GM21737 (cell line): ENCODE data around the gene INPP5F.
"Not testable (repeated sequence)": the region's sequence is repeated elsewhere in the genome, so short reads cannot be mapped to it uniquely, and the experiment has no call there.

Source experiments
- ATAC-seq: cut with Tn5 transposase; IDR thresholded peaks from one replicate; pipeline ENCODE4 v1.9.1; 2021; ENCODE audit warnings: mild to moderate bottlenecking, moderate library complexity; ENCODE audit not compliant: unreplicated experiment

The INPP5F gene

DNA sequence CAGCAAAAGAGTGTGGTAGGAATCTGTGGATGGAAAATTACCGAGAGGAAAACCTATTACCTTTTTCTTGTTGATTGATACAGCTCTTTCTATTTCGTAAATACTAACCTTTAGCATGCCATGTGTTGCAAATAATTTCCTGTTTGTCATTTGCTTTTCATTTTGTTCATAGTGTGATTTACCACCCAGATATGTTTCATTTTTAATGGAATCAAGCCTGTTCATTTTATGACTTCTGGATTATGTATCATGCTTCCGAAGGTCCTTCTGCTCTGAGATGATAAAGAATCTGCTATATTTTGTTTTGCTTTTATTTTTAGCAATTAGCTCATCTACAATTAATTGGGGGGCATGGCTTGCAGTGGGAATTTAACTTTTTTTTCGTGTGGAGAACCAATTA, 46.5 kb downstream of the INPP5F start:
- no peak for ATAC-seq

DNA sequence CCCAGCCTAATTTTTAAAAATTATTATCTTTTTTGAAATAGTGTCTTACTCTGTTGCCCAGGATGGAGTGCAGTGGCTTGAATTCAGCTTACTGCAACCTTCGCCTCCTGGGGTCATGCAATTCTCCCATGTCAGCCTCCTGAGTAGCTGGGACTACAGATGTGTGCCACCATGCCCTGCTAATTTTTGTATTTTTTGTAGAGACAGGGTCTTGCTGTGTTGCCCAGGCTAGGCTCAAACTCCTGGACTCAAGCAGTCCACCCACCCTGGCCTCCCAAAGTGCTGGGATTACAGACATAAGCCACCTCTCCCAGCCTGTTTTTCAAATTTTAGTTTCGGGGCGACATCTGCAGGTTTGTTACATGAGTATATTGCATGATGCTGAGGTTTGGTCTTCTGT, 47.2 kb downstream of the INPP5F start:
- not testable (repeated sequence) for ATAC-seq

DNA sequence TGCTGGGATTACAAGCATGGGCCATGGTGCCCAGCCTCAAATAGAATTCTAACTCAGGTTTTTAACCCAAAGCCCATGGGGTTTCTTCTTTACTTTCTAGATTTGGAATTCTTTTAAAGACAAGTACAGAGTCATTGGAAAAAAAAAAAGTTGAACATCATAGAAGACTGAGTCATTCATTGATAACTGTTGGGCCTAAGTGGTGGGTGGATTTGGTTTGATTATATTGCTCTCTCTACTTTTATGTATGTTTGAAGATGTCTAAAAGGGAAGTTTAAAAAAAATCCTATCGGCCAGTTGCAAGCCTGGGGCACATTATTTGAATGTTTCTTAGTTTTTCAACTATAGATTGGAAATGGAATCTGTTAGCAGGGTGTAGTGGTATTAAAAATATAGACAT, 49.7 kb downstream of the INPP5F start:
- no peak for ATAC-seq

DNA sequence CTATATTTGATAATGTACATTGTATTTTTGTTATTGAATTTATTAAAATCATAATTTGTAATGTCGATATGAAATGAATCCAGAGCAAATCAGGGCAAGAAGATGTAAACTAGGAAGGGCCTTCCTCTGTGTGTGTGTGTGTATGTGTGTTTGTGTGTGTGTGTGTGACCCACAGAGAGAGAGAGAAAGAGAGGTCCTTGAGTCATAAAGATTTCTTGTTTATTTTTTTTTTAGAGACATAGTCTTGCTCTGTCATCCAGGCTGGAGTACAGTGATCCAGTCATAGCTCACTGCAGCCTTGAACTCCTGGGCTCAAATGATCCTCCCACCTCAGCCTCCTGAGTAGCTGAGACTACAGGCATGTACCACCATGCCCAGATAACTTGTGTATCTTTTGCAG, 50.7 kb downstream of the INPP5F start:
- no peak for ATAC-seq

DNA sequence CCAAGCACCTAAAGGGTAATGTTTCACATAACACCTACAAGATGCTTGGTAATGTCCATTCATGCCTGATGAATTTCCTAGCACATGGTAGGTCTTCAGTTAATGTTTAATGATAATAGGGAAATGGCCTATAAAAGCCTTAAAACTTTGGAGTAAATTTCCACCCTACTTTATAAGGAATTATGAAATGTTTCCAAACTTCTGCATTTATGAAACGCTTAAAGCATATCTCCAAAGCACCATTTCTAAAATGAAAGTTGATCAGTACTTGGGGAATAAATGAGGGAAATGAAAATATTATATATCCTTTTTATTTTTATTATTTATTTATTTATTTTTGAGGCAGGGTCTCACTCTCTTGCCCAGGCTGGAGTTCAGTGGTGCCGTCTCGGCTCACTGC, 51.8 kb downstream of the INPP5F start:
- no peak for ATAC-seq

DNA sequence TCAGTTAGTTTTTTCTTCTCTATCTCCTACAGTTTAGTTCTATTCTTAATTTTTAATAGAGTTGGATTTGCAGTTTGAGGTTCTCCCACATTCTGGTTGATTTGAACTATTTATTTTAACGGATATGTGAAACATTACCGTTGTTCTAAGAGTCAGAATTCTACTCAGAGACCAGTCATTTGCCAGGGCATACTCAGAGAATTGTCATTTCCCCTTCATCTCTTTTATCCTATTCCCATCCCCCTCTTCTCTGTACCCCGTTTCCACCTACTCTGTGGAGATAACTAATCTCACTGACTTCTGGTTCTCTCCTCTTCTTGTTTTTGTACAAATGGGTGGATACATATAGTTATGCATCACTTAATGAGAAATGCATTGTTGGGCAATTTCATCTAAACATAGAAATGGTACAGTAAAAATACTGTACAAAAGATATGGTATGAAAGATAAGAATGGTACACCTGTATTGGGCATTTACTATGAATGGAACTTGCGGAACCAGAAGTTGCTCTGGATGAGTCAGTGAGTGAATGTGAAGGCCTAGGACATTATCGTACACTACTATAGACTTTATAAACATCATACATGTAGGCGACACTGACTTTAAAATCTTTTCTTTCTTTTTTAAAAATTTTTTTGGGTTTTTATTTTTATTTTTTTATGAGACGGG, 53.1 kb downstream of the INPP5F start:
- no peak for ATAC-seq

DNA sequence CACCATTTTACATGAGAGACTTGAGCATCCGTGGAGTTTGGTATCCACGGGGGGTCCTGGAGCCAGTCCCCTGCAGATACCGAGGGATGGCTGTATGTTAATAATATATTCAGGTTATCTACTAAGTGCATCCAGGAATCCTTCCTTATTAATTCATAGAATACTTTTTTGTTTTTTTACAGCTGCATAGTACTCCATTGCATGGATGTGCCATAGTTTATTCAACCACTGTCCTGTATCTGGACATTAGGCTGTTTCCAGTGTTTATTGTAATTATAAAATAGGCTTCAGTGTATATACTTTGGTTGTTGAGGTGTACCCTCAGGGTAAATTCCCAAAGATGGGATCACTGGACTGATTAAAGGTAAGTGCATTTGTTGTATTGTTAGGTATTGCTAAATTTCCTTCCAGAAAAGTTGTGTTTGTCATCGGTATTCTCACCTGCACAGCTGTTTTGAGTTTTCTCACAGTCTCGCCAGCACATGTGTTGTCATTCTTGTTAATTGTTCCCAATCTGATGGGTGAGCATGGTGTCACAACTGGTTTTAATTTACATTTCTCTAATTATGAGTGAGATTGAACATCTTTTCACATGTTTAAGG, 55.1 kb downstream of the INPP5F start:
- ATAC-seq, result no peak

DNA sequence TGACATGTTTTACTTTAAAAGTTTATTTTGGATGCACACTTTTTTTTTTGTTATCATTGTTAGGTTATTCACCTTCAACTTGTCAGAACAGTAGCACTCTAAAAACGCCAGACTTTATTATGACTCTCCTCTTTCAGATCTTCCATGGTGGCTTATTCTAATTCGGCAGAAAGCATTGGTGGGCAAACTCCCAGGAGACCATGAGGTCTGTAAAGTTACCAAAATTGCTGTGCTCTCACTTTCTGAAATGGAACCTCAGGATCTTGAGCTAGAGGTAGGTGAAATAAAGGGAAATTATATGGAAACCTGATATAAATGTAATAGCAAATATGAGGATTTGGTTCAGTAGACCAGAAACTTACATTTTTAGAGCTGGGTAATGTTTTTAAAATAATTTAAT, 55.6 kb downstream of the INPP5F start:
- no peak for ATAC-seq

DNA sequence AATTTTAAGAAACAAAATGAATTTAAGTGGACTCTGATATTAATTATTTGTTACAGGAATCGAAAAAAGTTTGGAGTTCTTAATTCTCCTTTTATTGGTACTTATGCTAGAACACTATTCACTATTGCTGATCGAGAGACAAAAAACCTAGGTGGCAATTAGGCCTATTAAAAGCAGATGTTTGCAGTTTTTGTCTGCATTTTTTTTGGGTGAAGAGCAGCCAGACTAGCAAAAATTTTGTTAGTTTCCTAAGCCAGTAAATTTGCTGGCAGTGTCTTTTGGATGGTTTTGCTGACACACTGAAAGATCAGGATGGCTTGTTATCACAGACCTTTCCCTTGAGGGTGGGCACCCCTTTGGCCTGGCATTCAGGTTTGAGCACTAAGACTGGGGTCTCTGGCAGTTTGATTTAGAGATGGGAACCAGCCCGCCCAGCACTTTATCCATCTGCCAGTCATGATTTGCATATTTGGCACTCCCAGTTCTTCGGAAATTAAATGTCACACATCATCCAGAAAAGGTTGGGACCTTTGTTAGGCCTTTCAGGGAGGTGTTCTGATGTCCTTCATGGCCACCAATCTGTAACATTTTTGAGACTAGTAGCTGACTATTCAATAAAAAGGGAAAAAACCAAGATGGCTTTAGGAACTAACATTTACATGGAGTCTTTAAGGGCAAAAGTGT, 57.3 kb downstream of the INPP5F start:
- ATAC-seq, result no peak

DNA sequence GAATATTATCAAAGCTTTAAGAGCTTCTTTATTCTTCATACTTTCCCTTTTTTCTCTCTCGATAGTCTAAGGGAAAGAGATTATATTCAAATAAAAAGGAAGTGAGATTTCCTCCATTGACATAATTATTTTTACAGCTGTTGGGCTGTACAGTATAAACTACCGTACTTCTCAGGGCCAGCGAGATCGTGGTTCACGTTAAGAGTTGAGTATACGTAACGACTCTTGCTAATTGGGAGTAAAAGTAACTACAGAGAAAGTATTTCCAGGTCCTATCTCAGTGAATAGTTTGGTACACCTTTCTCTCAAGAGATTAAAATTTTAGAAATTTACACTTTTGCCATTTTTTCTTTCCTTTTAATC, 57.8 kb downstream of the INPP5F start:
- no peak for ATAC-seq

DNA sequence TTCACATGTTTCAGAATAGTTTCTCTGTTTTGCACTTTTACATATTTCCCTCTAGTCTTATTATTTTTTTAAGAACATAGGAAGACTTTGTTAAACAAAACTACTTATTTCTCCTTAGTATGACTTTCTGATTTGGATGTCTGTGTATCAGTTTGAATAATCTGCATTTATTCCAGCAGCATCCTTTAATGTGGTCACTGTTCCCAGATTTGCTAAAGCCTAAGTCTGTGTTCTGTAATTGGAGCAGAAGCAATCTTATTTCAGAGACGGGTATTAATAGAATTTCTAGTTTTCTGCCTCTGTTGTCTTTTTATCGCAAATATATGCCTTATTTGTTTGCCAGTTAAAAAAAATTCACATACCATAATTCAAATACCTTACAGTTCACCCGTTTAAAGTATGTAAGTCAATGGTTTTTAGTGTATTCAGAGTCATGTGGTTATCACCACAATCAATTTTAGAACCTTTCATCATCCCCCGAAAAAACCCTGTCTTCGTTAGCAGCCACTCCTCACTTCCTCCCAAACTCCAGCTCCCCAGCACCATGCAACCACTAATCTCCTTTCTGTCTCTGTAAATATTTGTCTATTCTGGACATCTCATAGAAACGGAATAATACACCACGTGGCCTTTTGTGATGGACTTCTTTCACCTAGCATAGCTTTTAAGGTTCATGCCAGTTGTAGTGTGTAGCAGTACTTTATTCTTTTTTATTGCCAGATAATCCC, 58.7 kb downstream of the INPP5F start:
- ATAC-seq, result no peak

DNA sequence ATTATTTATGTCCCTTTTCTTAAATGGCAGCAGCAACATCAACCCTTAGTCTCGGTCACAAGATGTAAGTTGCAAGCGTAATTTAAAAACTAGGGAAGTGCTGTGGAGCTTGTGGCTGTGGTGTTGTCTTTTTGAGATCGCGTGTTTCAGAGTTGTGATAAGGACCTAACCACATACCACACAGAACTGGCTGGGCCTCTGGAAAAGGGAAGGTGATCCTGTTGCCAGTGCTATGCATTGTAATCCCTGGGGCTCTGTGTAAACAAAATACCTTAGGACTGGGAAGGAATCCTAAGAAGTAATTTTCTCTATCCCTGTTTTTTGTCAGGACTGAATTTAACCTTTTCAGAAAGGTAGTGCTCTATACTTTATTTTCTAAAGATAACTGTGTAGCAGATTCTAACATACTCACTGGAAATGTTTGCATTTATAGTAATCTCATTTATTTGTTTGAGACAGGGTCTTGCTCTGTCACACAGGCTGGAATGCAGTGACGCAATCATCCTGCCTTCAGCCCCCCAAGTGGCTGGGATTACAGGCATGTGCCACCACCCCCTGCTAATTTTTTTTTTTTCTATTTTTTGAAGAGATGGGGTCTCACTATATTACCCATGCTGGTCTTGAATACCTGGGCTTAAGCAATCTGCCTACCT, 60.4 kb downstream of the INPP5F start:
- no peak for ATAC-seq

DNA sequence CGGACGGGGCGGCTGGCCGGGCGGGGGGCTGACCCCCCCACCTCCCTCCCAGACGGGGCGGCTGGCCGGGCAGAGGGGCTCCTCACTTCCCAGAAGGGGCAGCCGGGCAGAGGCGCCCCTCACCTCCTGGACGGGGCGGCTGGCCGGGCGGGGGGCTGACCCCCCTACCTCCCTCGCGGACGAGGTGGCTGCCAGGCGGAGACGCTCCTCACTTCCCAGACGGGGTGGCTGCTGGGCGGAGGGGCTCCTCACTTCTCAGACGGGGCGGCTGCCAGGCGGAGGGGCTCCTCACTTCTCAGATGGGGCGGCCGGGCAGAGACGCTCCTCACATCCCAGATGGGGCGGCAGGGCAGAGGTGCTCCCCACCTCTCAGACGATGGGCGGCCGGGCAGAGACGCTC, 69.3 kb downstream of the INPP5F start:
- ATAC-seq, result not testable (repeated sequence)

DNA sequence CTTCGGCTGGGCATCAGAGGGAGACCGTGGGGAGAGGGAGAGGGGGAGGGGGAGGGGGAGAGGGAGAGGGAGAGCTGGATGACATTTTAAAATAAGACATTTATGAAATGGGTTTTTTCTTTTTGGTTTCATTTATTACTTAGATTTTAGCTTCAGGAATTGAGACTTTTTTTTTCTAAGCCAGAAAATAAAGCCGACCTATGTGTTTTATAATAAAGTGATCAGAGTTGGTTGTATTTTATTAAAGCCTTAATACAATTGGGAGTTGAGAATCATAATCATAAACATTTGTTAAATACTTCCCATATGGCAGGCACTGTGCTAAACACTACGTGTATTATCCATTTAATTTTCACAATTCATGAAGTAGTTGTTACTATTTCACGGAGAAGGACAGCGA, 70.2 kb downstream of the INPP5F start:
- no peak for ATAC-seq

DNA sequence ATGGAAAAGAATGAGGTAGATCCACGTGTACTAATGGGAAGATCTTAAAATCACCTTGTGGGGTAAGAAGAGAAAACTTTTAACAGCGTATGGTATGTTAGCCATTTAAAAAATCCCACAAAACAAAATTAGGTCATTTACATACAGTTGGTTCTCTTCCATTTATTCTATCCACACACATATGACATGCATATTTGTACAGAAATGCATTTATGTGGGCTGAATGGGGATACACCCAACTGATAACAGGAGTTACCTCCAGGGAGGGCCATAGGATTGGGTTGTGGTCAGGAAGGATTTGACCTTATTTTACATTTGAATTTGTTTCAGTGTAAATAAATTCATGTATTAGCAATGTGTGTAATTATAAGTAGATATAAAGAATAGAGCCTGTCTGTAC, 75.3 kb downstream of the INPP5F start:
- no peak for ATAC-seq

DNA sequence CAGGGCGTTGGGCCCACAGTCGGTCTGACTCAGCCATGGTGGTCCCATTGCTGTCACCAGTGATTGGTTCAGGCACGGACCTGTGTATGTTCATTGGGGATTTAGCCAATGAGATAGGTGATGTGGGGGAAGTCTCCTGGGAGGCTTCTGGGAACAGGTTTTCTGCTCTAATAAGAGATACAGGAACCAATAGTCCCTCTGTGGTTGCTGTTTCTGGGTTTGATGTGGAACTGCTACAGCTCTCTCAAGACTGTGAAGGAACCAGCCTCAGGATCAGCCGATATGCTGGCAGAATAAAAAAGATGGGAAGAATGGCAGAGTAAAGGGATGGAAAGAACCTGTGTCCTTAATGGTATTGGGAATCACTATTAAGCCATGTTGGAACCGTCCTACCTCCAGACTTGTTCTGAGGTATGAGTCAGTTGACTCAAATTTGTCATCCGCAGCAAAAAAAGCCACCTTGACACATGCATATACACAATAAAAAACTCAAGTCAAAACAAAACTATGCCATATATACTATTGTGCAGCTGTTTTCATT, 76.2 kb downstream of the INPP5F start:
- peak; percentile 90 for ATAC-seq

DNA sequence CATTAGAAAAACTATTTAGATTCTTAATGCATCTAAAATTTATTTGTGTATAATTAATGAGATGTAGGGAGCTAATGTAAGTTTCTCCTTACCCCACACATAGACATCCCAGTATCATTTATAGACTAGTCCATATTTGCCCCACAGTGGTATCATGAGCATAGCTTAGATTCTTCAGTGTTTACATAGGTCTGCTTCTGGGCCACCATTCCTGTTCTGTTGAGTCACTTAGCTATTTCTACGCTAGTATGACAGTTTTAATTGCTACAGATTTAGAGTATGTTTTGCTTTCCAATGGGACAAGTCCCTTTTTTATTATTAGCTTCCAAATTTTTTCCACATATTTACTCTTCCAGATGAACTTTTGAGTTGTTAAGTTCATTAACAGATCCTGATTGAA, 77.4 kb downstream of the INPP5F start:
- ATAC-seq, result no peak

DNA sequence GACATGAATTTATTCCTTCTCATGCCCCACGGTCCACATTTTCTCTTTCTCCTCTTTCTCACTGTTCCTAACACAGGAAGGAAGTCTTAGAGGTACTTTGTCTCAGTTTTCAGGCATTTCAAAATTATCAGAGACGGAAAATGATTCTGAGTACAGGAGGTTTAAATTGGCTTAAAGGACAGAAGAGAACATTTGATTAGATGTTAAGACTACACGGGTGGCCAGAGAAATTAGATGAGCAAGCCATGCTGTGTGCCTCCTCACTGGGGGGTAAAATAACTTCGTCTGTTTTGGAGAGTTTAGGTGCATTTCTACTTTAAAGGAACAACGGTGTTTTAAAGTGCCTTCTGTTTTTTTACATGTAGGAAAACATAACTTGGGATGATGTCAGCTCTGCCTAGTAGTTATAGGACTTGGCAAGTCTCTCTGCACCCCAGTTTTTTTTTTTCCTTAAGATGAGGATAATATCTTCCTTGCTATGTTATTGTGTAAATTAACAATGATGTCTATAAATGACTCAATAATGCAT, 79.9 kb downstream of the INPP5F start:
- ATAC-seq, result no peak

DNA sequence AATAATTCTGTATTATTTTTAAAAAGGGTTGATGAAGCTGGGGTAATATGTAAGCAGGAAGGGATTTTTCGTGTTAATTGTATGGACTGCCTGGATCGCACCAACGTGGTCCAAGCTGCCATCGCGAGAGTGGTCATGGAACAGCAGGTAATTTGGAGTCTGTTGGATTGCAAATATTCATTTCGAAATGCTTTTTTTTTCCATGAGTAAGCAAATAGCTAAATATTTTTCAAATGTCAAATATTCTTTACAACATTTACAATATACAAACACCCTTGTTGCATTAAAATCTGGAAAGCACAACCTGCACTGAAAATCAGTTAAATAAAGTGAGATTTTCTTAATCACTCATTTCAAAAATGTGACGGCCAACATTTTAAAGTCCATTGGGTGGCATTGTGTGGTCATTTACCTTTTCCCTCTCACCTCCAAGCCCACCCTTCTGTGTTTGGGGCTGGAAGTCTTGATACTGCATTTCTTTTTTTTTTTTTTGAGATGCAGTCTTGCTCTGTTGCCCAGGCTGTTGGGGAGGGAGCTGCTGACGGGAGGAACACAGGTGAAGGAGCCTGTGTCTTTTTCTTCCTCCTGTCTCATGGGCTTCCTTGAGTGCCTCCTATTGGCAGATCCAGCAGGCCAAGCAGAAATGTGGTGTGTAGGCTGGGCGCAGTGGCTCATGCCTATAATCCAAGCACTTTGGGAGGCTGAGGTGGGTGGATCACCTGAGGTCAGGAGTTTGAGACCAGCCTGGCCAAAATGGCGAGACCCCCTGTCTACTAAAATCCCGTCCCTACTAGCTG, 80.7 kb downstream of the INPP5F start:
- ATAC-seq, result no peak
